NOMO-1 treated with DMSO at 0.1 percent for 48 hours (cell line): Measurements from ENCODE around the gene FAM229A.
"Not testable (repeated sequence)": the region's sequence is repeated elsewhere in the genome, so short reads cannot be mapped to it uniquely, and the experiment has no call there.

Experiments
- DNase-seq: peaks from one replicate; lab custom pipeline; 2025; ENCODE audit not compliant: unreplicated experiment; lab: John Stamatoyannopoulos, UW

Gene FAM229A

GRCh38 chr1:32377541-32378220 lies 15.4 kb upstream of the FAM229A start:
- no peak for DNase-seq

- no peak for DNase-seq
Measured at GRCh38 chr1:32376199-32376598, 13.9 kb upstream of the FAM229A start.

DNA sequence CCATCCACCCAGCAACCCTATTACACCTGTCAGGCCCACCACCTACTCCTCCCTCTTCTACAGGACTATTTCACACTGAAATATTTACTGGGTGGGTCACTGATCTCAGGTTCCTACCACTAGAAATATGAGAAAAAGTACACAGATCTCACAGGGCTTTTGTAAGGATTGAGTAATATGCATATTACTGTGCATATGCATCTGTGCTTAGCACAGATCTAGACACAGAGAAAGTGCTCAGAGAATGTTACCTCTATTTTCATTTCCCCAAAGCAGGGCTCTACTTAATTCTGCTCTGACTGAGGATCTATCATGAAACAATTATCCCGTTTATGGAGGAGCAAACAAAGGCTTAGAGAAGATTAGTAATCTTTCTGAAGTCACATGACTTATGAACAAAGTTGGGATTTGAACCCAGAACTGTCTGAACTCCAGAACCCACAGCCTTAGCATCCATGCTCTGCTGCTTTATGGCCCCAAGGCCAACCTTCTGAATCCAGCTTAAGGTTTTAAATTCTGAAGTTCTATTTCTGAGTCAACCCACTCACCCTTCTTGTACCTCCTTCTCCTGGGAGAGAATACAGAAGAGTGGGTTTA lies 11.8 kb upstream of the FAM229A start:
- no peak for DNase-seq

DNA sequence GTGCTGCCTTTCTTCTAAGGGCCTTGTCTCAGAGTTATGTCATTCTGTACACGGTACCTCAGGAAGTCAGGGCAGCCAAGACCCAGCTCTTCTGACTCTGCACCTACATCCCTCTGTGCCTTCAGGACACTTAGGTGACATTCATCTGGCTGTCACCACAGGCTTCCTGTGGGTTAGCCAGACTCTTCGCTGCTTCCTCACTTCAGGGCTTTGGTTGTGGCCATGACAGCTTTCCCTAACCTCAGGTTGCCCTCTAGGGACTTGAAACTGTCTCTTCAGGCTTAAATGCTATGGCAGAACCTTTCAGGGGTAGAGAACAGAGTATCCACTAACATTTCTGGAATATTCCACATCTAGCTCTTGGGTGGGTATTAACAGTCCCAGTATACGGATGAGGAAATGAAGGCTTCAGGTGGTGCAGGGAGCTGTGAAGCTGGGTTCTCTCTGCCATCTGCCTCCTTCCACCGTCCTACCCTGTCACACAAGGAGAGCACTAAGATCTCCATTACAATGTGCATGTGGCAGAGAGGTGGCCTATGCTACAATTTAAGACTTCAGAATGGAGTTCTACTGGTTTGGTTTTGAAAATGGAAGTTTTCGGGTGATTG lies 10.0 kb upstream of the FAM229A start:
- peak; percentile 49 for DNase-seq

DNA sequence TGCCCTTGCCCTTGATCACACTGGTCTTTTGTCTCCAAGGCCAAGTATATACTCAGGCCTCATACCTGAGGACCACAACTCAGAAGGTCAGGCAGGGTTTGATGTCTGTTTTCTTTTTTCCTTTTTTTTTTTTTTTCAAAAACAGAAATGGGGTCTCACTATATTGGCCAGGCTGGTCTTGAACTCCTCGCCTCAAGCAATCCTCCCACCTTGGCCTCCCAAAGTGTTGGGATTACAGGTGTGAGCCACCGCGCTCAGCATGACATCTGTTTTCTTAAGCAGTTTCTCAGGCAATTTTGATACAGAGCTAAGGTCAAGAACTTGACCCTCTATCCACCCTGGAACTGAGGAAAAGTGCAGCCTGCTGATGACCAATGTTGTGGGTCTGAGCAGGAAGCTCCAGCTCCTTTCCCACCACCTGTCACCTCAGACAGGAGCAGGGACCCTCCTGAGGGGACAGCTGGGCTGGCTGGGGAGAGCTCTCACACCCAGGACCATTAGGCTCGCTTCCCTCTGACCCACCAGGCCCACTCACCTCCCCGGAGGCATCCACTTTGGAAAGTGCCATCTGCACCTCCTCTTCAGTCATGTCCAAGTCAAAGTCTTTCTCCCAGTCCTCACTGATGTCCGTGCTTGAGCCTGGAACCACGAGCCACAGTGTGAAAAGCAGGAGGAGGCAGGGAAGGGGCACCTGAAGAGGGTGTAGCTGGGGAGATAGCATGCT lies 5.8 kb upstream of the FAM229A start:
- DNase-seq = no peak

DNA sequence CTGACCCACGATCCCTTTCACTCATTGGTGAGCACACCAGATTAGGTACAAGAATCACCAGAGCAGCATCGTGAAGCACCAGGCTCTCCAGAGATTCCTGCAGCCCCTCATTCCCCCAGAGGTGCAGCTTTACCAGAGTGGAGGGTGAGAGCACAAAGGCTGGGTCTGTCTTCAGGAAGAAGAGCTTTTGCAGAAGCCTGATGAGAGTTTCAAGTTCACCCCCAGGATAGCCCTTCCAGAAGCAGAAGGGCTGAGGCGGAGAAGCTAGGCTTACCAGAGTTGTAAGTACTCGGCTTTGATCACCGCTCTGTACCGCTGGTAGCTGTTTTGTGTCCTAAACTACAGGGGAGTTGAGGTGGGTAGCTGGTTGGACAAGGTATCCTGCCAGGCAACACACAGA lies 3.2 kb upstream of the FAM229A start:
- no peak for DNase-seq

GRCh38 chr1:32364836-32365235 lies 2.6 kb upstream of the FAM229A start:
- no peak for DNase-seq

DNA sequence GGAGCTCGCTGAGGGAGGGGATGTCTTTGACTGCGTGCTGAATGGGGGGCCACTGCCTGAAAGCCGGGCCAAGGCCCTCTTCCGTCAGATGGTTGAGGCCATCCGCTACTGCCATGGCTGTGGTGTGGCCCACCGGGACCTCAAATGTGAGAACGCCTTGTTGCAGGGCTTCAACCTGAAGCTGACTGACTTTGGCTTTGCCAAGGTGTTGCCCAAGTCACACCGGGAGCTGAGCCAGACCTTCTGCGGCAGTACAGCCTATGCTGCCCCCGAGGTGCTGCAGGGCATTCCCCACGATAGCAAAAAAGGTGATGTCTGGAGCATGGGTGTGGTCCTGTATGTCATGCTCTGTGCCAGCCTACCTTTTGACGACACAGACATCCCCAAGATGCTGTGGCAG lies 1.4 kb upstream of the FAM229A start:
- no peak for DNase-seq

DNA sequence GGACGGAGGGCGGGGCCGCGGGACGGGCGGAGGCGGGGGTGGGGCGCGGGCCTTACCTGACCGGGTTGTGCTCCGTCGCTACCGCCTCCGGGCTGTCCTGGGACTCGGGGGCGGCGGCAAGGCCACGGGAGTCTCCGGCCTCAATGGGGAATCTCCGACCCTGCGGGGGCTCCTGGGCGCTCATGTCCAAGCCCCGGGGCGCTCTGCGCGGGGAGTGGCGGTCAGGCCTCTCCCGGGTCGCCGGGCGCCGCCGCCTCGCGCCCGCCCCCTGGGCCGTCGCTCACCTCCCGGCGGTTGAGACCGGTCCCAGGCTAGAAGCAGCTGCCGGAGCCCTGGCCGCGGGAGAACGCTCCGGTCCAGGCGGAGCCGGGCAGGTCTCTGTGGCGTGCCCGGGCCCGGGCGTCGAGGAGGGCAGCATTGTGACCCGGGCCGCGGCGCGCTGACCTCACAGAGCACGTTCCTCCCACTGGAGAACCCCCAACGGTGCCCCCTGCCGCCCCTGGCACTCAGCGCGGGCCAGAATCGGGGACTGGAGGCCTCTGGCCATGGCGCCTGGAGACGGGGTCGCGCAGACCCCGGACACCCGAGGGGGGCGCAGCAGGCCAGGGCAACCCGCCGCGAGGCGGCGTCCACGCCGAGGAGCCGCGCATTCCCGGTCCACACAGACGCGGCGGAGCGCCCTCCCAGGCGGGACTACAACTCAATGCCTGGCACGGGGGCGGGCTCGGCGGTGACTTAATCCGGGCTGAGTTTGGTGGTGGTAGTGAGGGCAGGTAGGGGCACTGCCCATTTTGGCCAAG lies 411 bp downstream of the FAM229A start:
- no peak for DNase-seq

GRCh38 chr1:32361308-32361673 lies 994 bp downstream of the FAM229A start:
- no peak for DNase-seq

DNA sequence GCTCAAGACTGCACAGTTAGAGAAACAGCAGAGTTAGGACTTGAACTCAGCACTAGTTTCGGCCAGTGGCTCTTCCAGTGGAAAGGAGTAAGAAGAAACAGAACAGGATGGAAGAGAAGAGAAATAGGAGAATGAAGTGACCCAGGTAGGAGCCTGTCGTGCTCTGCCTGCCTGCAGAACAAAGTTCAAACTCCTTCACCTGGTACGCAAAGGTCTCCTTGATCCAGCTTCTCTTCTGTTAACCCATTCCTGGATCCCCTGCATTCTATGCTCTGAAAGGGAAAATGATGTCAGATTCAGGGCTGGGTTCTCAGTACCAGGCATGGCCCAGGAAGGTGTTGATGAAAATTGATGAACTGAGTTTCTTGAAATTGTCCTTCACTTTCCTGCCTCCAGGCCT lies 3.9 kb downstream of the FAM229A start:
- DNase-seq = no peak

DNA sequence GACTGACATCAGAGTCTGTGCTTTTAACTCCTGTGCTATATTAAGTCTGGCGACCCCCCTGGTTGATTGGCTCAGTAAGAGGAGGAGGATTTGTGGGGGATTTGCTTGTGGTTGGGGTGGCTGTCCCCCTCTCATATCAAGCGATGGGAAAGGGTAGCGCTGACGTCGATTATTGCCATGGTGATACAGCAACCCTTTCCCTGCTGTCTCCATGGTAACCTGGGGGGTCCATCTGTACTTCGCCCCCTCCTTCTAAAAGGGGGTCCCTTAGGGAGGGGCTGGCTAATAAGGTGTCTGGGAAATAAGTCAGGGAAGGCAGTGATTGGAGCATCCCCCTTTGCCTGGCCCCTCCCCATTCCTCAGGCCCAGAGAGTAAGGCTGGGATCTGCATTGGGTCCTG lies 4.7 kb downstream of the FAM229A start:
- DNase-seq = no peak

DNA sequence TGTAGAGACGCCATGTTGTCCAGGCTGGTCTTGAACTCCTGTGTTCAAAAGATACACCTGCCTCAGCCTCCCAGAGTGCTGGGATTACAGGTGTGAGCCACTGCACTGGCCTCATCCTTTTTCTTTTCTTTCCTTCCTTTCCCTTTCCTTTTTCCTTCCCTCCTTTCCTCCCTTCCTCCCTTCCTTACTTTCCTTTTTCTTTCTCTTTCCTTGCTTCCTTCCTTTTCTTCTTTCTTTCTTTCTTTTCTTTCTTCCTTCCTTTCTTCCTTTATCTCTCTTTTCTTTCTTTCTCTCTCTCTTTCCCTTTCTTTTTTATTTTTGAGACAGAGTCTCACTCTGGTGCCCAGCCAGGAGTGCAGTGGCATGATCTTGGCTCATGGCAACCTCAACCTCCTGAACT lies 5.8 kb downstream of the FAM229A start:
- no peak for DNase-seq

DNA sequence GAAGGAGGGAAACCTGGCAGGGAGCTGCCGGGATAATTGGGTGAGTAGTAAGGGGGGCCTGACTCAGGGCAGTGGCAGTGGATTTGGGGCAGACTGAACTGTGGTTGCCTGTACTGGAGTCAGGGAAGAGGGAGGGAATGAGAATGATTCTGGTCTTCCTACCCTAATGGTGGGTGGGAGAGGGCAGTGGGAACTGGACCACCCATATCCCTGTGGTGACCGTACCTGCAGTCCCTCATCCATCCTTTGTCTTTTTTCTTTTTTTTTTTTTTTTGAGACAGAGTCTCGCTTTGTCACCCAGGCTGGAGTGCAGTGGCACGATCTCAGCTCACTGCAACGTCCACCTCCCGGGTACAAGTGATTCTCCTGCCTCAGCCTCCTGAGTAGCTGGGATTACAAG lies 6.5 kb downstream of the FAM229A start:
- not testable (repeated sequence) for DNase-seq

DNA sequence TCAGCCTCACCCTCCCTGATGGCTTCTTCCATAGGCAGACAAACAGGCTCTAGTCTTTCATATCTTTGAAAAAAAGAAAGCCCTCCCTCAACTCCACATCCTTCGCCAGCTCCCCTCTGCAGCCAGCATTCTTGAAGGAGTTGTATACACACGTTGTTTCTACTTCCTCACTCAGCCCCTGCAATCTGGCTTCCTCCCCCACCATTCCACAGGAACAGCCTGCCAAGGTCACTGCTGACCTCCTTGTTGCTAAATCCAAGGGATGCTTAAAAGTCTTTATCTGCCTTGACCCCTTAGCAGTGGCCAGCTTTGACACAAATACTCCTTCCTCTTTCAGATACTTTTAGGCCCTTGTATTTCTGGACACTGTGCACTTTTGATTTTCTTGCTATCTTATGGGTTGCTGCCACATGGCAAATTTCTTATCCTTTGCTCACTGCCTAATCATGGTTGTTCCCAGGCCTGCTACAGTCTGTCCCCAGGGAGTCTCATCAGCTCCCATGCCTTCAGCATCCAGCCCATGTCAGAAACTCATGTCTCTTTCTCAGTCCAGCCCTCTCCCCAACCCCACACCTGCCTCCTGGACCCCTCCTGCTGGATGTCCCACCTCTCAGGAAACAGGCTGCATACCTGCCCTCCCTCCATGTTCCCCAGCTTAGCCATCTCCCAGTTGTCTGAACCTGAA lies 8.3 kb downstream of the FAM229A start:
- no peak for DNase-seq

- DNase-seq = no peak
Measured at GRCh38 chr1:32353431-32353830, 8.9 kb downstream of the FAM229A start.

GRCh38 chr1:32352831-32353383 lies 9.4 kb downstream of the FAM229A start:
- no peak for DNase-seq

DNA sequence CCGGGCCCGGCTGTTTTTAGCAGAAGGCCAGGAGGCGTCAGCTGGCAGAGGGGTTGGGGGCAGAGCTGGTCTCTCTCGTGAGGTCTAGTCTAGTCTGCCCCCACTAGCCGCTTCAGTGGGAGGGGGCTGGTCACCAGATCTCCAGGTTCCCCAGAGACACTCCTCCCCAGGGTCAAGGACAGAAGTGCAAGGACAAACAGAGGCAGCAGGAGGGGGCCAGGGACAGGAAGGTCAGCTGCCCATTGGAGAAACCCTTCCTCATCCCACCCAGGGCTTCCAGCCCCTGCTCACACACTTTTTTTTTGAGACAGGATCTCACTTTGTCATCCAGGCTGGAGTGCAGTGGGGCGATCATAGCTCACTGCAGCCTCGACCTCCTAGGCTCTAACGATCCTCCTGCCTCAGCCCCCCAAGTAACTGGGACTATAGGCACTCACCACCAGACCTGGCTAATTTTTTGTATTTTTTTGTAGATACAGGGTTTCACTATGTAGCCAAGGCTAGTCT lies 10.0 kb downstream of the FAM229A start:
- no peak for DNase-seq

DNA sequence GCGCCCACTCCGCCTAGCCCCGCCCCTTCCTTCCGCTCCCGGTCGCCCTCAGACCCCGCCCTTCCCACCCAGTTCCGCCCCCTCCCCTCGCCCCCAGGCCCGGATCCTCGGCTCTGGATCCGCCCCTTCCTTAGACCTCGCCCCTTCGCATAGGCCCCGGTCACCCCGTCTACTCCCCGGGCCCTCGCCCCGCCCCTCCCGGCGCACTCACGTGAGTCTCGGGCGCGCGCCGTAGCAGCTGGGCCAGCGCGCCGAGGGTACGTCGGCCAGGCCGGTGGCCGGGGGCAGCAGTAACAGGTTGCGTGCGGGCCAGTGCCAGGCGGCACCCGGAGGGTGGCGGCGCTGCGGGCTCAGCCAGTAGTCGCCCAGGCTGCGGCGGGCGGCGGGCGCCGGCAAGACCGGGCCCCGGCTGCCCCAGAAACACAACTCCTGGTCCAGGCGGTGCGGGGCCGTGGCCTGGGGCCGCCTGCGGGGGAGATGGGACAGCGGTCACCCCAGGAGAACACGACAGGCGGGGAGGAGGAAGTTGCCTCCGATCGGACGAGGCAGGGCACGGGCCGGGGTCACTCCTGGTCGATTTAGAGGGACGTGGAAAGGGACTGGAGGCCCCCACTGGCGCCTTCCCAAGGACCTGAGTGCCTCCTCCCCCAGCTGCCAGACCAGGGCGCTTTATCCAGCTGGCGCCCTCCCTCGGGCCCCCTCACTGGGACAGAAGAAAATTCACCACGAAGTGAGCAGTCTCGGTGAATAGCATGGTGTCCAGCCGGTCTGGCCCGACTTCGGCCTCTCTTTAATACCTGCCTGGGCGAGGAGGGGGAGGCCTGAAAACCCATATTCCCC lies 10.7 kb downstream of the FAM229A start:
- peak; percentile 87 for DNase-seq
